ENCODE results near the gene CNTN2.

CNTN2 gene, protein sequence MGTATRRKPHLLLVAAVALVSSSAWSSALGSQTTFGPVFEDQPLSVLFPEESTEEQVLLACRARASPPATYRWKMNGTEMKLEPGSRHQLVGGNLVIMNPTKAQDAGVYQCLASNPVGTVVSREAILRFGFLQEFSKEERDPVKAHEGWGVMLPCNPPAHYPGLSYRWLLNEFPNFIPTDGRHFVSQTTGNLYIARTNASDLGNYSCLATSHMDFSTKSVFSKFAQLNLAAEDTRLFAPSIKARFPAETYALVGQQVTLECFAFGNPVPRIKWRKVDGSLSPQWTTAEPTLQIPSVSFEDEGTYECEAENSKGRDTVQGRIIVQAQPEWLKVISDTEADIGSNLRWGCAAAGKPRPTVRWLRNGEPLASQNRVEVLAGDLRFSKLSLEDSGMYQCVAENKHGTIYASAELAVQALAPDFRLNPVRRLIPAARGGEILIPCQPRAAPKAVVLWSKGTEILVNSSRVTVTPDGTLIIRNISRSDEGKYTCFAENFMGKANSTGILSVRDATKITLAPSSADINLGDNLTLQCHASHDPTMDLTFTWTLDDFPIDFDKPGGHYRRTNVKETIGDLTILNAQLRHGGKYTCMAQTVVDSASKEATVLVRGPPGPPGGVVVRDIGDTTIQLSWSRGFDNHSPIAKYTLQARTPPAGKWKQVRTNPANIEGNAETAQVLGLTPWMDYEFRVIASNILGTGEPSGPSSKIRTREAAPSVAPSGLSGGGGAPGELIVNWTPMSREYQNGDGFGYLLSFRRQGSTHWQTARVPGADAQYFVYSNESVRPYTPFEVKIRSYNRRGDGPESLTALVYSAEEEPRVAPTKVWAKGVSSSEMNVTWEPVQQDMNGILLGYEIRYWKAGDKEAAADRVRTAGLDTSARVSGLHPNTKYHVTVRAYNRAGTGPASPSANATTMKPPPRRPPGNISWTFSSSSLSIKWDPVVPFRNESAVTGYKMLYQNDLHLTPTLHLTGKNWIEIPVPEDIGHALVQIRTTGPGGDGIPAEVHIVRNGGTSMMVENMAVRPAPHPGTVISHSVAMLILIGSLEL

DNA sequence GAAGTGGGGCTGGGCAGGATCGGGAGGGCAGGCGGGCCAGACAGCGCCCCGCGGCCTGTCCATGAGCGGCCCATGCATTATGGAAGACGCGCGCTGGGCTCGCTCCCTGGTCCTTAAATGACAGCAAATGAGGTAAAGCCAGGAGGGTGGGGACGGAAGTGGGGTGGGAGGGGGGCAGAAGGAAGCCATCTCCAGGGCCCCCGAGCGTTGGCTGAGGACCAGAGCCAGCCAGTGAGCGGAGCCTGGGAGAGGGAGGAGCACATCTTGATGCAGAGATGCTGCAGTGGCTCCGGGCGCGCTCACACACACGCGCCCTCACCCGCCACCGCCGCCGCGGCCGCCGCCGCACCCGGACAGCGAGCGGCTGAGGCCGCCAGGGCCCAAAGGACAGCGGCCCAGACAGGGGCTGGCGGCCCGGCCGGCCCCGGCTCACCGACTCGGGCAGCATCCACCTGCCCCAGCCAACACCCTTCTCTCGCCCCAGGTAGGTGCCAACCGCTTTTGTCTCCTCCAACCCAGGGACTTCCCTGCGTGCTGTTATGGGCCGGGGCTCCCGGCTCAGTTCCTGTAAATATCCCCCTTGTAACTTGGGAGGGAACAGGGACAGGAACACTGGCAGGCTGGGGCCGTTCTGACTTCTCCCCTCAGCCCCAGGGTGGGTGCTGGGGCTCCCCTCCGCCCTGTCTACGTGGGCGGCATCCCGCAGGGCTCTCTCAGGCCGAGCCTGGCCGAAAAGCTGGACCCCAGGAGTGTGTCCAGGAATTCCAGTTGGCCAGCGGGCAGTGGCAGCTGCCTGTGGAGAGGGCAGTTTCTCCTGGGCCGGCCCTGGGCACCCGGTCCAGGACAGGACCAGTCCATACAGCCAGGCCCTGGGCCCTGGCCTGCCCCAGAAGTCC lies at the start of gene CNTN2:
Gene CNTN2, plus strand, starts transcription at position 302 of the 896 bp plus-strand sequence. CDS start 9,974 bp downstream, outside the sequence.
- no peaks in the 10 kb centered on the region for H3K9me3 ChIP-seq (ENCODE audit: low read length)
- peaks cover 9 to 38% of the 10 kb centered on the region in 2 donors for H3K27me3 ChIP-seq (ENCODE audit: control insufficient read depth in 1 of 2, insufficient read depth in 2 of 2, low read length in 2 of 2)
- H3K9ac ChIP-seq (ENCODE audit: low read length), result no peak within 1 kb of the TSS
- no peaks in the 10 kb centered on the region for H3K4me1 ChIP-seq (ENCODE audit: insufficient read depth, low read length)
- H3K27ac ChIP-seq (ENCODE audit: low read depth, low read length), result no peak within 1 kb of the TSS
- H3K36me3 ChIP-seq (ENCODE audit: insufficient read depth, low read length), result no peaks in the 10 kb centered on the region
- H3K4me3 ChIP-seq (ENCODE audit: low read depth in 1 of 2, low read length in 2 of 2), result no peak within 1 kb of the TSS

DNA sequence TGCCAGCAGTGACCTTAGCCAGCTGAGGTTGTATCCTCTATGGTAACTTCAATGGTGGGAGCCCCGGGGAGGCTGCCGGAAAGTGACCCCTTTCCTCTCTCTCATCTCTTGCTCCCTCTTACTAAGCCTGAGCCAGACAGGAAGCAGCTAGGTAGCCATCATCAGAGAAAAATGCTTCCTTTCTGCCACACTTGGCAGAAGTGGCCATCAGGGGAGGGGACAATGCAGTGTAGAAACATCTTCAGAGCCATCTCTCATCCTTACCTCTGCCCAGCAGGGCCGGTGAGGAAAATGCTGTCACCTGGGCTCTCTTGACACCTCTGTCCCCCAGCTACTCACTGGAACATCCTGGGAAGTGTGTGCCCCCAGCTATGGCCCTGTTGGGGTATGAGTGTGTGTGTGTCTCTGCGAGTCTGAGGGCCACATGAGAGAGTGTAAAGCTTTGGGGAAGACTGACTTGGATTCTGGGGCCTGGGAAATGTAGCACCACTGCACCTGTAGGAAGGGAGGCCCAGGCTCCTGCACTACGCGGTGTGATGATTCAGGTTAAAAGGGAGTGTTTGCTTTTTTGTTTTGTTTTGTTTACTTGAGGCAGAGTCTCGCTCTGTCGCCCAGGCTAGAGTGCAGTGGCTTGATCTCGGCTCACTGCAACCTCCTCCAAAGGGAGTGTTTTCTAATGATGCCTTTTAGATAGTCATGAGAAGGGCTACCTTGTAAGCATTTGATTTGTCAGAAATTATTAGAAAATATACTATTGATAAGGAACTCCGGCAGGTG lies 48.7 kb upstream of the CNTN2 start:
- Histone ChIP-seq H3K27ac (ENCODE audit: low read depth, low read length) (no peak overlapping the region), H3K36me3 (ENCODE audit: insufficient read depth, low read length) (no peaks in the 10 kb centered on the region), H3K27me3 (ENCODE audit: control insufficient read depth in 1 of 2, insufficient read depth in 2 of 2, low read length in 2 of 2) (no peaks in the 10 kb centered on the region), H3K4me1 (ENCODE audit: insufficient read depth, low read length) (peaks cover 7% of the 10 kb centered on the region), H3K9me3 (ENCODE audit: low read length) (no peaks in the 10 kb centered on the region), H3K9ac (ENCODE audit: low read length) (no peak overlapping the region), H3K4me3 (ENCODE audit: low read depth in 1 of 2, low read length in 2 of 2) (no peak overlapping the region)

DNA sequence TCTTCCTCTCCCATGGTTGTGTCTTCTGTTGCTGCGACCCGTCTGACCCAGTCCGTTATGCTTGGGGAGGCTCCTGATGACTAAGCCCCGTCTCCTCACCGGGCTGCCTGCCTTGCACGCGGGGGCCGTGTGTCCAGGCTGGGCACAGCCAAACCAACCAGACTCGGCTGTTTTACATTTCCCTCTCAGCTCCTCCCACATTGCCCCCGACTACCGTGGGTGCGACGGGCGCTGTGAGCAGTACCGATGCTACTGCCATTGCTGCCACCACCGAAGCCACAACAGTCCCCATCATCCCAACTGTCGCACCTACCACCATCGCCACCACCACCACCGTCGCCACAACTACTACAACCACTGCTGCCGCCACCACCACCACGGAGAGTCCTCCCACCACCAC lies 46.0 kb upstream of the CNTN2 start:
- H3K9ac ChIP-seq (ENCODE audit: low read length), result no peak overlapping the region
- H3K9me3 ChIP-seq (ENCODE audit: low read length), result no peaks in the 10 kb centered on the region
- no peaks in the 10 kb centered on the region for H3K27me3 ChIP-seq (ENCODE audit: control insufficient read depth in 1 of 2, insufficient read depth in 2 of 2, low read length in 2 of 2)
- H3K36me3 ChIP-seq (ENCODE audit: insufficient read depth, low read length), result no peaks in the 10 kb centered on the region
- no peak overlapping the region for H3K4me3 ChIP-seq (ENCODE audit: low read depth in 1 of 2, low read length in 2 of 2)
- no peak overlapping the region for H3K27ac ChIP-seq (ENCODE audit: low read depth, low read length)
- H3K4me1 ChIP-seq (ENCODE audit: insufficient read depth, low read length), result peaks cover 7% of the 10 kb centered on the region

DNA sequence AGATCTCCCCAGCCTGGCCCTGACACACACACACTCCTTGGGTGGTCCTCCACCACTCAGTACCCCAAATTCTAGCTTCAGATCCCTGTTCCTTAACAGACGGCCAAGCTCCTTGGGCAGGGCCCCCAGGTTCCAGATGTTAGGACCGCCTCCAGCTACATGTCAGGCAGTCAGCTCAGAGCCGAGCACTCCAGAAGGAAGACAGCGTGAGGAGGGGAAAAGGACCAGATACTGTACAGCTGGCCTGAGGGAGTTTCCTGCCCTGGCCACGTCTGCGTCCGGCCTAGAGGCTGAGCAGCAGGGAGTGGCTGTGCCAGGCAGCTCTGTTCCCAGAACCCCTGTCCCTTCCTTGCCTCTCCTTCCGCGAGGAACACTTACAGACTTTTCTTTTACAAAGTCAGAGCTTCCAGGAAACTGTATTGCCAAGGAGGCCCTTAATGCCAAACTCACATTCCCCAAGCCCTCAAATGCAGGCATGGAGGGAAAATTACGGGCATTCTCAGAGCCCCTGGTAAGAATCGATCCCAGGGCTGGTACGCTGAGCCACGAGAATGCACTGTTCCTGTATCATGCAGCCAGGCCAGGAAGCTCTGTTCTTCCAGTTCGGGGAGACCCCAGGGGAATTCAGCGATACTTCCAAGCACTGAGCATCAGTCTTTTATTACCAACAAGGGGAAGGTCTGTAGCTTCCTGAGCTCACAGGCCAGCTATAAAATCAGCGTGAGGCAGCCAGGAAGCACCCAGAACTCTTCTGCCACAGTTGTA lies 45.2 kb upstream of the CNTN2 start:
- Histone ChIP-seq H3K27ac (ENCODE audit: low read depth, low read length) (no peak overlapping the region), H3K36me3 (ENCODE audit: insufficient read depth, low read length) (no peaks in the 10 kb centered on the region)

DNA sequence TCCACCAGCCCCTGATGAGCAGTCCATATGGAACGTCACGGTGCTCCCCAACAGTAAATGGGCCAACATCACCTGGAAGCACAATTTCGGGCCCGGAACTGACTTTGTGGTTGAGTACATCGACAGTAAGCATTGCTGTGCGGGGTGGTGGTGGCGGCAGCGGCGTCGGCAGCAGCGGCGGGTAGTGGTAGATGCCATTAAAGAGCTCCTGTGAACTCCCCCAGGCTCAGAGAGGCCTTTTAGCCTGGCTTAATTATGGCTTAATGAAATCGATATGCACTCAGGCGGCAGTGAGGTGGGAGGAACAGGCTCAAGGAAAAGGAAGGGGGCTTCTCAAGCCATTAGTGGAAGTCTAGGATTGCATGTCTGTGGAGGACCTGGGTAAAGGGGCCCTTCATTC lies 41.9 kb upstream of the CNTN2 start:
- Histone ChIP-seq H3K9ac (ENCODE audit: low read length) (no peak overlapping the region), H3K27me3 (ENCODE audit: control insufficient read depth in 1 of 2, insufficient read depth in 2 of 2, low read length in 2 of 2) (no peaks in the 10 kb centered on the region), H3K4me1 (ENCODE audit: insufficient read depth, low read length) (peaks cover 13% of the 10 kb centered on the region), H3K4me3 (ENCODE audit: low read depth in 1 of 2, low read length in 2 of 2) (no peak overlapping the region), H3K9me3 (ENCODE audit: low read length) (no peaks in the 10 kb centered on the region), H3K27ac (ENCODE audit: low read depth, low read length) (no peak overlapping the region), H3K36me3 (ENCODE audit: insufficient read depth, low read length) (no peaks in the 10 kb centered on the region)

More for the DNA sequence above, 45.2 kb upstream of the CNTN2 start:
- no peaks in the 10 kb centered on the region for H3K27me3 ChIP-seq (ENCODE audit: control insufficient read depth in 1 of 2, insufficient read depth in 2 of 2, low read length in 2 of 2)
- no peak overlapping the region for H3K4me3 ChIP-seq (ENCODE audit: low read depth in 1 of 2, low read length in 2 of 2)
- no peak overlapping the region for H3K9ac ChIP-seq (ENCODE audit: low read length)
- H3K9me3 ChIP-seq (ENCODE audit: low read length), result no peaks in the 10 kb centered on the region
- peaks cover 7% of the 10 kb centered on the region for H3K4me1 ChIP-seq (ENCODE audit: insufficient read depth, low read length)

DNA sequence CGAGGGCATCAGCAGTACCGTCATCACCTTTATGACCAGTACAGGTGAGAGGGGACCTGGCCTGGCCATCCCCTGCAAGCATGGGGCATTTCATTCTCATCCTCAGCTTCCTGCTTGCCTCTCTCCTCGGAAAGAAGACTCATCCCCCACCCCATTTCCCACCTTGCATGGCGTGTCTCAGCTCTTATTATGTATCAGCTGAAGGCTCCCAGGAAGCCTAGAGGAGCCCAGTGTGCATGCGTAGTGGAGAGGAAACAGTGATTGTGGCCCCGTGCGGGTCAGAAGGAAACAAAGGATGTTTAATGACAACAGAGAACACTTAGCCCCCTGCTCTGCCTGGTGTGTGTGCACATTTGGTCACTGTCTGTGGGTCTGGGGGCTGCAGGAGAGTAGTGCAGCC lies 40.3 kb upstream of the CNTN2 start:
- no peaks in the 10 kb centered on the region for H3K36me3 ChIP-seq (ENCODE audit: insufficient read depth, low read length)
- no peak overlapping the region for H3K27ac ChIP-seq (ENCODE audit: low read depth, low read length)
- H3K9ac ChIP-seq (ENCODE audit: low read length), result no peak overlapping the region
- H3K4me3 ChIP-seq (ENCODE audit: low read depth in 1 of 2, low read length in 2 of 2), result no peak overlapping the region
- H3K9me3 ChIP-seq (ENCODE audit: low read length), result no peaks in the 10 kb centered on the region
- no peaks in the 10 kb centered on the region for H3K27me3 ChIP-seq (ENCODE audit: control insufficient read depth in 1 of 2, insufficient read depth in 2 of 2, low read length in 2 of 2)
- H3K4me1 ChIP-seq (ENCODE audit: insufficient read depth, low read length), result peaks cover 11% of the 10 kb centered on the region

DNA sequence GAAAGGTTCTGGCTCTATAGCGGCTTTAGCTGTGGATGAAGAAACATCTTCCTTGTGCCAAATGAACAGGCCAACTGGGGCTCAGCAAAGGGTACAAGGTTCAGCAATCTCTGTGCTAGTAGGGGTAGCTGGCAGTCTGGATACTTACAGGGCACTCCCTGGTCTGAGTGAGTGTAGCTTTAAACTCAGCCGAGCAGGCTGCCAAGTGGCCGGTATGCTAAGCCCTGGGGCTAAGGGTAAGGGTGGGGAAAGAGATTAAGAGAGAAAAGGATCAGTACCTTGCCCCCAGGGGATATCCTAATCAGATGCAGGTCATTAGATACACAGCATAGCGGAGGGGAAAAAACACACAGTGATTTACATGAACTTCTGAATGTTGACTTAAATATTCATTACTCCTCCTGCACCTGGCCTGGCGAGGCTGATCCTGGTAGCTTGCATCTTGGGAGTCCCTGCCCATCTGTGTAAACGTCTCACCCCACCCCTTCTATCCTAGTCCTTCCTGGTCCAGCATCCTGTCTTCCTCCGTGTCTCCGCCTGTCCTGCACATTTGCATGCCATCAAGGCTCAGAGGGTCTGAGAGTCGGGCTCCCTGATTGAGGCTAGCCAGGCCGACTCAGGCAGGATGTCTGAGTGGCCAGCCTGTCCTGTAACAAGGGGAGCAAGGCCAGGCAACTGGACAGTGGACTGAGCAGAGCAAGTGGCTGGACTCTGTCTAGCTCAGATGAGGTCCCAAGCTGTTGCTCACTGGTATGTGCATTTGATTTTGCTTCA lies 39.5 kb upstream of the CNTN2 start:
- no peak overlapping the region for H3K4me3 ChIP-seq (ENCODE audit: low read depth in 1 of 2, low read length in 2 of 2)
- no peak overlapping the region for H3K9ac ChIP-seq (ENCODE audit: low read length)
- no peaks in the 10 kb centered on the region for H3K36me3 ChIP-seq (ENCODE audit: insufficient read depth, low read length)
- no peaks in the 10 kb centered on the region for H3K9me3 ChIP-seq (ENCODE audit: low read length)
- H3K4me1 ChIP-seq (ENCODE audit: insufficient read depth, low read length), result peaks cover 6% of the 10 kb centered on the region
- no peaks in the 10 kb centered on the region for H3K27me3 ChIP-seq (ENCODE audit: control insufficient read depth in 1 of 2, insufficient read depth in 2 of 2, low read length in 2 of 2)
- no peak overlapping the region for H3K27ac ChIP-seq (ENCODE audit: low read depth, low read length)

DNA sequence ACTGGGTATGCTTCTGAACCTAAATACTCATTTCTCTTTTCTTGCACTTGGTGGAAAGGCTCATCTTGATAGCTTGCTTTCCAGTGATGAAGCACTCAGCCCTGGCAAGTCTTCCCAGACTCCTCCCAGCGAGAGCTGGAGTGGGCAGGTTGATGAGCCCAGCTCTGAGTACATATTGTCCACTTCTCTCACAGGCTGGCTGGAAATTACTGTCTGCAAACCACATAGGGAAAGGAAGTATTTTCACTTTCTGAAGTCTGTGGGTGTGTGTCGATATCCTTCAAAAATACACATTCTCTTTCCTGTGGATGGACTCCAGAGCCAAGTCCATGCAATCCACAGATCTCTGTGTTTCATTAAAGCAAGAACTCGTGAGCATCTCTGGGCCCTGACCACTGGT lies 38.7 kb upstream of the CNTN2 start:
- Histone ChIP-seq H3K36me3 (ENCODE audit: insufficient read depth, low read length) (no peaks in the 10 kb centered on the region), H3K9ac (ENCODE audit: low read length) (no peak overlapping the region), H3K27me3 (ENCODE audit: control insufficient read depth in 1 of 2, insufficient read depth in 2 of 2, low read length in 2 of 2) (no peaks in the 10 kb centered on the region), H3K9me3 (ENCODE audit: low read length) (no peaks in the 10 kb centered on the region), H3K27ac (ENCODE audit: low read depth, low read length) (no peak overlapping the region), H3K4me3 (ENCODE audit: low read depth in 1 of 2, low read length in 2 of 2) (no peak overlapping the region), H3K4me1 (ENCODE audit: insufficient read depth, low read length) (peaks cover 6% of the 10 kb centered on the region)

DNA sequence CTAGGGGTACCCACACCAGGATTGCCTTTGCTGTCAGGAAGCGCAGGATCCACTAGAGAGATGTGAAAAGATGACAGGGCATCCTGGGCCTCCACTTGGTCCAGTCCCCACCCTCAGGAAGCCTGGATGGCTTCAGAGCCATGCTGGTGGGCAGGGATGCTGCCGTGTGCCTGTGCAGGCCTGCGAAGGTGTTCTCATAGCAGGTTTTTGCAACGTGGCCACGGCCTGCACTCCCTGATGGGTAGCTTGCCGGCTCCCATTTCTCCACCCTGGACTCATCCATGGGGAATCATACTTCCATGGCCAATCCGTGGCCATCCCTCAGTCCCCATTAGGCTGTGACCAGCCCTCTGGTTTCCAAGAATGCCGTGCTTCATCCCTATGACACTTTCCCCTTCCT lies 34.1 kb upstream of the CNTN2 start:
- H3K4me1 ChIP-seq (ENCODE audit: insufficient read depth, low read length), result peaks cover 3% of the 10 kb centered on the region
- no peak overlapping the region for H3K4me3 ChIP-seq (ENCODE audit: low read depth in 1 of 2, low read length in 2 of 2)
- no peak overlapping the region for H3K9ac ChIP-seq (ENCODE audit: low read length)
- no peaks in the 10 kb centered on the region for H3K9me3 ChIP-seq (ENCODE audit: low read length)
- no peaks in the 10 kb centered on the region for H3K27me3 ChIP-seq (ENCODE audit: control insufficient read depth in 1 of 2, insufficient read depth in 2 of 2, low read length in 2 of 2)
- H3K36me3 ChIP-seq (ENCODE audit: insufficient read depth, low read length), result no peaks in the 10 kb centered on the region
- H3K27ac ChIP-seq (ENCODE audit: low read depth, low read length), result no peak overlapping the region
